ENCODE results near the gene CCDC89.
A peak's percentile ranks its signal among the peaks of the same experiment; 100 is the strongest.
"Not testable (repeated sequence)": the region's sequence is repeated elsewhere in the genome, so short reads cannot be mapped to it uniquely, and the experiment has no call there.

CCDC89 gene

DNA sequence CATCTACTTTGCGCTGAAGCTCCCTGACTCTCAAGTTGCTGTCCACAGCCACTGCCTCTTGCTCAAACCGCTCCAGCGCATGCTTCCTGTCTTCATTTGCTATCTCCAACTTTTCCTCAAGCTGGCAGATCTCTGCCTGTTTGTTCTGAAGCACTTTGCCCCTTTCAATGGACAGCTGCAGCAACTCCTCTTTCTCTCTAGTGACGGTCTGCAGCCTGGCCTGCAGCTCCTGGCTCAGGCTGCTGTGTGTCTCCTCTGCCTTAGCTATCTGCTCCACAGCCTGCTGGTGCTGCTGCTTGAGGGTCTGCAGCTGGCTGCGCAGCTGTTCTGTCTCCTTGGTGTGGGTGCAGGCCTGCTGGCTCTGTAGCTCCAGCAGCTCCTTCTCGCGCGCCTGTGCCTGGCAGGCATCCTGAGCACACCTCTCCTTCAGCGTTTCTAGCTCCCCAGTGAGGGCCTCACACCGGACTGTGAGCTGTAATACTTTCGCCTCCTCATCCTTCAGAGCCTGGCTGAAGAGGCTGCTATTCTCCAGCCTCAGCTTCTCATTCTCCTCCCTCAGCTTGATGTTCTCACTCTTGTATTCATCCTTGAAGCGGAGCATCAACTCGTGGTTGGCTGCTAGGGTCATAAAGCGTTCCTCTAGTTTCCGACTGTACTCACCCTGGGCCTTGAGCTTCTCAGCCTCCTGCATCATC, 723 bp downstream of the CCDC89 start:
- DNase-seq = no peak

DNA sequence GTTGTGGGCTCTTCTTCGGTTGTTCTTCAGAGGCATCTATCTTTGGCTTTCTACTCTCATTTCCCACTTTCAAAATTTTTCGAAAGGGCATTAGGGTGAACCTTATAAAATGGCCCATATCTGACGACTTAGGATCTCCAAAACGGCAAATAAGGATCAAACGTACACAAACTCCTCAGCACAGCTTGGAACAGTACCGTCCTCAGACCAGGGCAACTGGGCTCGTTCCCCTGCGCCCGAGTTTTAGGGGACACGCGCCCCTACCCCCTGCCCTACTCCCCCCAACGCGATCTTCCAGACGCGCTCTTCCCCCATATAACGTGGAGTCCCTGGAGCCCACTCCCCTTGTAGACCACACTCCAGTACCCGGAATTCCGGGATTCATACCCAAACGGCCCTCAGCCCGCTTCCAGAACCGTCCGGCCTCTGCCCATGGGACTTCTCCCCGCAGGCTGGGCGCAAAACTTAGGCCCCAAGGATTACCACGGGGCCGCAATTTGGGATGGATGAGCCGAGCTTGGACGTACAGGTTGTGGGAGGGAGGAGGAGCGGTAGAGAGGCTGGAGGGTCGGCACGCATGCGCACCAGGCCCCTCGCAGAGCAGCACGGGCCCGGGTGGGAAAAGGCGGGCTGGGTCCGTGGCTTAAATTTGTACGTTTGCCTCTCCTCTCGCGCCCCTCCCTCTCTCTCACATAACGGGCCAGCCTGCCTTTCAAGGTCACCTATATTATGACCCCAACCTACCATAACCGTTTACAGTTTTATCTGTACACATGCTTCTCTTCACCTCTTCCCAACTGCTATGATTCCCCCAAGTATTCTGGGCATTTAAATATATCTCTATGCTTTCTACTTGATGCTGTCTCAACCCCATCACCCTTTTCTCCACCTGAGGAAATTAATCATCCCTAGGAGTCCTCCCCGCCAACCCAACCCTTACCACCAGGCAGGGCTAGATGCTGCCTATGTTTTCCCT, 3.4 kb downstream of the CCDC89 start:
- DNase-seq = peak; percentile 83

DNA sequence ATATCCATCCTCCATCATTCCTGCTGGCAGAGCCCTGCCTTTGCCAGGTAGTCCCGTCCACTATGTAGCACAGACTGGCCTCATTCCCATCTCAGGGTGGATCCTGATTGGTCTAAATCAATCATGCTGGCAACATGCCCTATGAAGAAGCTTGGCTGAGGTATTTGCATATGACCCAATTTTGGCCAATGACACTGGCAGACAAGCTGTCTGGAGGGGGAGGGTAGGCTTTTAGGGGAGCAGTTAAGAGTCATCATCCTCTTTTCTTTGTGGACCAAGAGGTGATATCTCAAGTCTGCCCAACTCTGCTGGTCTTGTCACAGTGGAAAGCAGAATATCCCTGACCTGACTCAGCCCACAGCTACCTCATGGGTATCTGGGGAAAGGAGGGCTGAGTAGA, 5.1 kb downstream of the CCDC89 start:
- peak; percentile 37 for DNase-seq

DNA sequence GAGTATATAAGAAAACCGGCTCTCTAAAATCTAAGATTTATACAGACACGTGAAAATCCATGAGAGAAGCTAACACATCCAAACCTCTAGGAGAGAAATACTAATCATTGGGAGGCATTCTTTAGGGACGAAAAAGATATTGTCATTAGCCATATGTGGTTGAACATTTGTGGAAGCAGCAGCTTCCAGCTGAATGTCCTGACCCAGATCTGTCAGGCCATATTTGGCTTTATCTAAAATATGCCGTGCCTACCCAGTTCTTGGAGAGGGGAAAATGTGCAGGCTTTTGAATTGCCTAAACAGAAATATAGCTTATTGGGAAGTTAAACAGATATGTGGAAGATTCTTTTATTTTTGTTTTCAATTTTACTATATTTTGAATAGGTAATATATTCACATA, 6.4 kb downstream of the CCDC89 start:
- DNase-seq = no peak

DNA sequence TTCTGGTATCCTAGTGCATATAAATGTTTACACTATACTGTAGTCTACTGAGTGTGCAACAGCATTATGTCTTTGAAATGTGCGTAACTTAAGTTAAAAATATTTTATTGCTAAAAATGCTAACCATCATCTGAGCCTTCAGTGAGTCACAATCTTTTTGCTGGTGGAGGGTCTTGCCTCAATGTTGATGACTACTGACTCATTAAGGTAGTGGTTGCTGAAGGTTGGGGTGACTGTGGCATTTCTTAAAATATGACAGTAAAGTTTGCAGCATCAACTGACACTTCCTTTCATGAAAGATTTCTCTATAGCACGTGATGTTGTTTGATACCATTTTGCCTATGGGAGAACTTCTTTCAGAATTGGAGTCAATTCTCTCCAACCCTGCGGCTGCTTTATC, 12.6 kb downstream of the CCDC89 start:
- no peak for DNase-seq

DNA sequence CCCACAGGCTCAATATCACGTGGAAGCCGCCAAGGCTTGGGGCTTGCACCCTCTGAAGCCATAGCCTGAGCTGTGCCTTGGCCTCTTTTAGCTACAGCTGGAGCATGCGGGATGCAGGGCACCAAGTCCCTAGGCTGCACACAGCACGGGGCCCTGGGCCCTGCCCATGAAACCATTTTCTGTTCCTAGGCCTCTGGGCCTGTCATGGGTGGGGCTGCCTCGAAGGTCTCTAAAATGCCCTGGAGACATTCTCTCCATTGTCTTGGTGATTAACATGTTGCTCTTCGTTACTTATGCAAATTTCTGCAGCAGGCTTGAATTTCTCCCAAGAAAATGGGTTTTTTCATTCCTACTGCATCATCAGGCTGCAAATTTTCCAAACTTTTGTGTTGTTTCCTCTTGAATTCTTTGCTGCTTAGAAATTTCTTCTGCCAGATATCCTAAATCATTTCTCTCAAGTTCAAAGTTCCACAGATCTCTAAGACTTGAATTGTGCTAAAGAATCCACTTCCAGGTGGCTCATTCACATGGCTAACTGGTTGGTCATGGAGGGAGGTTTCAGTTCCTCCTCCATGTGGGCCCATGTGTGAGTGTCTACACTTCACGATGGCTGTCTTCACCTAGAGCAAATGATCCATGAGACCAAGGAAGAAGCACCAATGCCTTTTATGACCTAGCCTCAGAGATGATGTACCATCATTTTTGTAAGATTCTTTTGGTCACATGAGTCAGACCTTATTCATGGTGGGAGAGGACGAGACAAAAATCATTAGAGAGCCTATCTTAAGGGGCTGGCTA, 13.7 kb downstream of the CCDC89 start:
- DNase-seq = no peak

GRCh38 chr11:85670949-85671663, 14.9 kb downstream of the CCDC89 start:
- not testable (repeated sequence) for DNase-seq

GRCh38 chr11:85668157-85668556, 17.8 kb downstream of the CCDC89 start:
- no peak for DNase-seq

- no peak for DNase-seq
These were observed 19.3 kb downstream of the CCDC89 start for GRCh38 chr11:85666687-85667086.

DNA sequence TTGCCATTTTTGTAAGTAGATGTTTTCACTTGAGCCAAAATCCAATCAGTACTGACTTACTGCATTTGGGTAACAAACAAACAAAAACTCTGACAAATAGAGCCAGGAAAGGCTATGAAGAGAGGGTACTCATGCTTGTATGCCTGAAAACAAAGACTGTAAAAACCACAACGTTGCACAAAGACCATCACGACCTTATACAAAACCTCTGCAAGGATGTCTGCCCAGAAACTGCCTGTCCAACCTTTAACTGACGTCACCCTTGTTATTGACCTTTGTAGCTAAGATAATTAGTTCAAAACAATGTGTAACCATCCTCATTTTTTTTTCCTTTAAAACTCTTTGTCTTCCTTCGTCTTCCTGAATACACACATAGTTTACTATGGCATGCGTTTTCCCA, 20.3 kb downstream of the CCDC89 start:
- DNase-seq = no peak

DNA sequence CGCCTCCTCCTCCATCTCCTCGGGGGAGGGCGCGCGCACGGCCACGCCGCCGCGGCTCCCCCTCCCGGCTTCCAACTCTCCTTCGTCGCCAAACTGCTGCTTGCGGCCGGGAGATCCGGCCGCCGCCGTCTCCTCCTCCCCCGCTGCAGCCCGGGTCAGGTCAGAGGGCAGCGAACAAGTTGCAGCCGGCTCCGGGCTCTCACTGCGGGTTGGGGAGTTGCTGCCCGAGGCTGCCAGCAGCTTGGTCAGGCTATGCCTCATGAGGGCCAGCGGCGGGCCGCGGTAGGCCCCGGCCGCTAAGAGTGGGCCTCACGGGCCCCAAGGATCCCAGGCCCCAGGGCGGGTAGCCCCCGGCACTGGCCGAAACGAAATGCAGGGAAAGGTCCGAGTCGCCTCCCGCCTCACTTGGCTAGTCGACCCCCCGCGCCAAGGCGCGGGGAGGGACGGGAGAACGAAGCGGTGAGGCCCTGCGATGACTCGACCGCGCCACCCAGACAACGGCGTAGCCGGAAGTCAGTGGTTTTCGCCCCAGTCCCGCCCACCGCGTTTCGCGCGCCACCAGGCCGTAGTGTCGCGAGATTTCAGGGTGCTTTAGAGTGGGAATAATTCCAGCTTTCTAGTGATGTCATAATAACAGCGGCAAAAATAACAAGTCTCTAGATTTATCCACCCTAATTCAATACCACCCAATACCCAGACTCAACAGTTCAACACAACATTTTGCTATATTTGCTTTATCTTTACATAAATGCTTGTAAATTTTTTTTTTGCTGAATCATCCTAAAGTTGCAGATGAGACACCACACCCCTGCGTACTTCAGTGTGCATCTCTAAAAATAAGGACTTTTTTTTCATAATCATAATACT, 21.1 kb downstream of the CCDC89 start, which contains the start of gene CREBZF:
CREBZF (minus strand) TSS at position 515 of the 867 bp plus-strand sequence; CDS start at position 261, 254 bp downstream.
- DNase-seq = peak; percentile 98

- DNase-seq = peak; percentile 94
These were observed 22.0 kb downstream of the CCDC89 start for GRCh38 chr11:85663753-85664614.

GRCh38 chr11:85663080-85663752, 22.8 kb downstream of the CCDC89 start:
- no peak for DNase-seq

DNA sequence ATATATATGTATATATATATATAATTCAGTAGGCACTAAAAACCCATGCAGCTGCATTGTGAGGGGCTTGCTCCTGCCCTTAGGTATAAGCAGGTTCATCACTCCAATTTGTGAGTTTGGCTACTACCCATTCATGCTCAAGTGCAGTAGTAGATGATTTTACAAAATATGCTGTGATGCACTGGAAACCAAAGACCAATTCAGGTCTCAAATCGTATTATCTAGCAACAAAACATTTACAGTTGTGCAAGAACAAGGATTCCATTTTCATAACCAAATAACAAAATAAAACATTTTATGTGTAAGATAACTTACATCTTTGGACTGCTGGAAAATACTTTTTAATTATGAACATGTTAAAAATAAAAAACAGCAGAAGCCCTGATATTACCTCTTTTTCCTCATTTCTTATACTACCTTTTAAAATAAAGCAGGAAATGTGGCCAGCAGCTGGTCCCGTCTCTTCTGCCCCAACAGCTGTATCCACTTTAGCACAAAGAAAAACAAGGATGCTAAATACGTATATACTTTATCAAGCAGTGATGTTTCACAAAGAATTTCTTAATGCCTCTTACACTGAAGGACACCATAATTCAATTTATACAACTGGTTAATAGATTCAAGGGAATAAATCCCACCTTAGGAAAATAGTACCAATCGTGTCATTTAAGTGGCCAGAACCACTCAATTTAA, 23.9 kb downstream of the CCDC89 start:
- no peak for DNase-seq

DNA sequence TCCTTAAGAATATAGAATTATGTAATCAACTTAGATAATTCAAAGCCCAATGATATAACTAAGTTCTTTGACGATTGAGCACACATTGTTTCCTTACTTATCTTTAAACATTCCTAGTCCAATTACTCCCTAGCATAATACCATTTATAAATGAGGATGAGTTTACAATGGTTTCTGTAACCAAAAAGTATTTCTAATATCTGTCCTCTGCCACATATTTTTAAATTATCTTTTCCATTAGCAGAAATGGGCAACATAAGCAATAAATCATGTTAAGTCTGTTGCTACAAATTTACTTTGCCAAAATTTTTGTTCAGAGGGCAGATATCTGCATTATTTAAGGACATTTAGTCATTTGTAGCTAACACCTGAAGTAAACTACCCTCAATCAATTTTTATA, 27.8 kb downstream of the CCDC89 start:
- no peak for DNase-seq

- no peak for DNase-seq
These were observed 29.2 kb downstream of the CCDC89 start for GRCh38 chr11:85656777-85657176.

DNA sequence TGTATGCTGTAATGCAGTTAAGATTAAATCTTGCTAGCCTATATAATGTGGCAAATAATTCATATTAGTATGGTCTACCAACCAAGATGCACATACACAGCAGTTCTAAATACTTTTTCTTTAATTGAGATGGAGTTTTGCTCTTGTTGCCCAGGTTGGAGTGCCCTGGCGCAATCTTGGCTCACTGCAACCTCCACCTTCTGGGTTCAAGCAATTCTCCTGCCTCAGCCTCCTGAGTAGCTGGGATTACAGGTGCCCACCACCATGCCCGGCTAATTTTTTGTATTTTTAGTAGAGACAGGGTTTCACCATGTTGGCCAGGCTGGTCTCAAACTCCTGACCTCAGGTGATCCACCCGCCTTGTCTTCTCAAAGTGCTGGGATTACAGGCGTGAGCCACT, 31.7 kb downstream of the CCDC89 start:
- DNase-seq = not testable (repeated sequence)

- peak; percentile 70 for DNase-seq
These were observed 33.1 kb downstream of the CCDC89 start for GRCh38 chr11:85652786-85653447.

GRCh38 chr11:85651118-85651517, 34.9 kb downstream of the CCDC89 start:
- no peak for DNase-seq

Data from hematopoietic multipotent progenitor cell treated with erythropoietin and hydrocortisone succinate and interleukin-3 and kit ligand, for 4 days (in vitro differentiated cells).